H9 (cell line): ENCODE data around the gene CDH1. TPM values are rescaled to one million over a fixed set of nuclear protein-coding genes. Genes with fewer than 3 reads are reported as not detected.
A peak's percentile ranks its signal among the peaks of the same experiment; 100 is the strongest.

Experiments
- DNase-seq: peaks from one replicate; pipeline ENCODE4 v3.0.0-alpha.2; 2017
- H2AFZ ChIP-seq: one replicate; pipeline ENCODE4 v1.6.1; 2013; ENCODE audit warnings: mild to moderate bottlenecking, low read length, control low read depth, moderate library complexity
- H2AK5ac ChIP-seq: 2 replicates; pipeline ENCODE4 v1.6.1; 2013; ENCODE audit warnings: low read length, control low read depth, mixed read lengths; ENCODE audit not compliant: insufficient read length
- H2BK120ac ChIP-seq: one replicate; pipeline ENCODE4 v1.6.1; 2013; ENCODE audit warnings: low read depth, mild to moderate bottlenecking, low read length, control low read depth, inconsistent platforms; ENCODE audit not compliant: poor library complexity, severe bottlenecking
- H2BK12ac ChIP-seq: 2 replicates; pipeline ENCODE4 v1.6.1; 2013; ENCODE audit warnings: low read length, control low read depth, mixed read lengths, low read depth; ENCODE audit not compliant: insufficient read length
- H2BK15ac ChIP-seq: 2 replicates; pipeline ENCODE4 v1.6.1; 2013; ENCODE audit warnings: low read depth, low read length, control low read depth
- H2BK20ac ChIP-seq: one replicate; pipeline ENCODE4 v1.6.1; 2013; ENCODE audit warnings: low read depth, mild to moderate bottlenecking, low read length, control low read depth, inconsistent platforms; ENCODE audit not compliant: poor library complexity, severe bottlenecking
- H2BK5ac ChIP-seq: 2 replicates; pipeline ENCODE4 v1.6.1; 2013; ENCODE audit warnings: low read length, control low read depth, mixed read lengths; ENCODE audit not compliant: insufficient read length
- H3K14ac ChIP-seq: 2 replicates; pipeline ENCODE4 v1.6.1; 2013; ENCODE audit warnings: low read length, control low read depth; ENCODE audit not compliant: insufficient read depth
- H3K18ac ChIP-seq: 2 replicates; pipeline ENCODE4 v1.6.1; 2013; ENCODE audit warnings: low read depth, mild to moderate bottlenecking, mixed read lengths, low read length, control low read depth; ENCODE audit not compliant: insufficient read length
- H3K23ac ChIP-seq: 2 replicates; pipeline ENCODE4 v1.6.1; 2013; ENCODE audit warnings: low read length, control low read depth, mixed read lengths, low read depth; ENCODE audit not compliant: insufficient read length
- H3K23me2 ChIP-seq: 2 replicates; pipeline ENCODE4 v1.6.1; 2013; ENCODE audit warnings: low read depth, mild to moderate bottlenecking, mixed read lengths, low read length, control low read depth; ENCODE audit not compliant: insufficient read length, poor library complexity, severe bottlenecking
- H3K27ac ChIP-seq: 2 replicates; pipeline ENCODE4 v1.5.1; 2013; ENCODE audit warnings: low read length, control low read depth, mixed read lengths, low read depth; ENCODE audit not compliant: insufficient read length
- H3K27me3 ChIP-seq: 2 replicates; pipeline ENCODE4 v1.6.1; 2013; ENCODE audit warnings: low read length, control low read depth, inconsistent platforms; ENCODE audit not compliant: insufficient read depth
- H3K4ac ChIP-seq: 2 replicates; pipeline ENCODE4 v1.6.1; 2013; ENCODE audit warnings: low read depth, mild to moderate bottlenecking, control low read depth, inconsistent platforms, low read length, moderate library complexity
- H3K4me1 ChIP-seq: 2 replicates; pipeline ENCODE4 v1.6.1; 2013; ENCODE audit warnings: low read length, control low read depth, inconsistent platforms; ENCODE audit not compliant: insufficient read depth
- H3K4me2 ChIP-seq: 2 replicates; pipeline ENCODE4 v1.6.1; 2013; ENCODE audit warnings: low read length, control low read depth, mixed read lengths; ENCODE audit not compliant: insufficient read length, insufficient read depth
- H3K56ac ChIP-seq: 2 replicates; pipeline ENCODE4 v1.6.1; 2013; ENCODE audit warnings: low read depth, mild to moderate bottlenecking, mixed read lengths, low read length, control low read depth; ENCODE audit not compliant: insufficient read length
- H3K79me1 ChIP-seq: 2 replicates; pipeline ENCODE4 v1.6.1; 2013; ENCODE audit warnings: low read depth, mild to moderate bottlenecking, moderate library complexity, low read length, control low read depth, inconsistent platforms; ENCODE audit not compliant: insufficient read depth, poor library complexity, severe bottlenecking
- H3K79me2 ChIP-seq: 2 replicates; pipeline ENCODE4 v1.6.1; 2013; ENCODE audit warnings: low read length, control low read depth, inconsistent platforms; ENCODE audit not compliant: insufficient read depth
- H3K9ac ChIP-seq: 2 replicates; pipeline ENCODE4 v1.6.1; 2013; ENCODE audit warnings: low read length, control low read depth, mixed read lengths; ENCODE audit not compliant: insufficient read length; ENCODE audit errors: extremely low read depth
- H3K9me3 ChIP-seq: one replicate; pipeline ENCODE4 v1.6.1; 2013; ENCODE audit warnings: low read depth, low read length, inconsistent platforms; ENCODE audit not compliant: control insufficient read depth
- H3T11ph ChIP-seq: one replicate; pipeline ENCODE4 v1.6.1; 2013; ENCODE audit warnings: mild to moderate bottlenecking, low read length, control low read depth, inconsistent platforms
- H4K20me1 ChIP-seq: one replicate; pipeline ENCODE4 v1.6.1; 2013; ENCODE audit not compliant: control insufficient read depth, insufficient read length, insufficient read depth
- H4K5ac ChIP-seq: 2 replicates; pipeline ENCODE4 v1.6.1; 2013; ENCODE audit warnings: low read depth, mild to moderate bottlenecking, mixed read lengths, low read length, control low read depth; ENCODE audit not compliant: insufficient read length
- H4K8ac ChIP-seq: replicated peaks from 2 replicates; pipeline ENCODE4 v1.6.1; 2013; ENCODE audit warnings: low read length, control low read depth, mixed read lengths, low read depth; ENCODE audit not compliant: insufficient read length
- H4K91ac ChIP-seq: 2 replicates; pipeline ENCODE4 v1.6.1; 2013; ENCODE audit warnings: low read depth, mild to moderate bottlenecking, moderate library complexity, mixed read lengths, low read length, control low read depth; ENCODE audit not compliant: insufficient read length
- H3K27ac Mint-ChIP-seq, 3 experiments: 2 replicates in 2 of 3; 3 replicates in 1 of 3; pipeline ENCODE4 v1.8.0; 2020 to 2021; ENCODE audit warnings: mixed read lengths in 3 of 3, mild to moderate bottlenecking in 1 of 3, moderate library complexity in 1 of 3
- H3K27me3 Mint-ChIP-seq: 2 replicates; pipeline ENCODE4 v1.8.0; 2021; ENCODE audit warnings: low read depth, mild to moderate bottlenecking, moderate library complexity, mixed read lengths
- H3K36me3 Mint-ChIP-seq, 3 experiments: 2 replicates in 2 of 3; 3 replicates in 1 of 3; pipeline ENCODE4 v1.8.0; 2020 to 2021; ENCODE audit warnings: low read depth in 3 of 3, mixed read lengths in 3 of 3; ENCODE audit not compliant: insufficient read depth in 1 of 3
- H3K4me1 Mint-ChIP-seq, 2 experiments: 2 replicates each; pipeline ENCODE4 v1.8.0; 2020; ENCODE audit warnings: mixed read lengths in 2 of 2
- H3K4me3 Mint-ChIP-seq, 2 experiments: 2 replicates in 1 of 2; 3 replicates in 1 of 2; pipeline ENCODE4 v1.8.0; 2020 to 2021; ENCODE audit warnings: mild to moderate bottlenecking in 2 of 2, mixed read lengths in 2 of 2, moderate library complexity in 1 of 2
- H3K9me3 Mint-ChIP-seq, 2 experiments: 2 replicates in 1 of 2; 3 replicates in 1 of 2; pipeline ENCODE4 v1.8.0; 2020; ENCODE audit warnings: mild to moderate bottlenecking in 2 of 2, mixed read lengths in 2 of 2, moderate library complexity in 1 of 2
- CTCF ChIP-seq: fragments of 200-600 bp; sonication (generic); conservative IDR thresholded peaks from 3 replicates; pipeline ENCODE4 v1.8.0; 2021; ENCODE audit warnings: antibody characterized with exemption, mild to moderate bottlenecking
- WGBS: extraction: QIAGEN DNeasy Blood & Tissue Kit; methylation state at CpG from one replicate; pipeline ENCODE4 v1.1.7; 2013; ENCODE audit warnings: missing lambda C conversion rate, low lambda C conversion rate, mixed read lengths; ENCODE audit not compliant: insufficient read length; ENCODE audit errors: extremely low coverage; 5-methylcytosine and 5-hydroxymethylcytosine counted together
- long read RNA-seq: library from polyadenylated mRNA; unstranded; transcript quantifications from one replicate; pipeline ENCODE4 v2.0.0, GENCODE V29; 2020
- total RNA-seq: library from RNA; stranded (reverse); gene quantifications from 2 replicates; pipeline ENCODE4 v1.2.1, GENCODE V29; 2021

The CDH1 gene
- 202 and 237 TPM in 2 replicates for total RNA-seq
- long read RNA-seq, full-length matches to known transcripts = 159 of 276 reads
- long read RNA-seq, partial matches to known transcripts = 103 of 276 reads
- long read RNA-seq, other reads (novel, unspliced or antisense) = 14 of 276 reads

- no peak within 1 kb of the TSS for H3K27ac ChIP-seq
- no peak within 1 kb of the TSS for H2BK120ac ChIP-seq
These were observed at the start of gene CDH1 for GRCh38 chr16:68737046-68737729. TSS of gene CDH1 (plus strand) at chr16:68737292. CDS start at chr16:68737416, 124 bp downstream.

More at GRCh38 chr16:68737046-68737729, at the start of gene CDH1:
- Mint-ChIP-seq H3K27ac (peak within 1 kb of the TSS; percentile 63 to 98 (median 93); a peak in 6 of 7 replicates), H3K36me3 (peaks cover 10 to 22% (median 18%) of the 10 kb centered on the region in 3 experiments), H3K4me3 (peak within 1 kb of the TSS; percentile 96 to 99), H3K9me3 (no peaks in the 10 kb centered on the region; a peak in 1 of 5 replicates), H3K4me1 (peaks cover 48 to 58% of the 10 kb centered on the region in 2 experiments), H3K27me3 (peaks cover 2% of the 10 kb centered on the region; the same call in 1 of the 2 replicates)
- H2BK20ac ChIP-seq = no peak within 1 kb of the TSS
- H3K9ac ChIP-seq = peak within 1 kb of the TSS; percentile 67
- peak; percentile 98 for DNase-seq
- peaks cover 14% of the 10 kb centered on the region; the same call in 1 of the 2 replicates for H3K4me1 ChIP-seq
- no peaks in the 10 kb centered on the region for H3K27me3 ChIP-seq
- no peak within 1 kb of the TSS for H4K5ac ChIP-seq
- peak within 1 kb of the TSS; percentile 73 for H3K4me2 ChIP-seq
- H4K20me1 ChIP-seq = no peaks in the 10 kb centered on the region
- H2AFZ ChIP-seq = no peak within 1 kb of the TSS
- peak within 1 kb of the TSS; percentile 72 for H3K14ac ChIP-seq
- no peak within 1 kb of the TSS; the same call in 1 of the 2 replicates for H2BK15ac ChIP-seq
- no peak within 1 kb of the TSS for H3K56ac ChIP-seq
- no peak within 1 kb of the TSS for H3T11ph ChIP-seq
- no peak within 1 kb of the TSS for H4K91ac ChIP-seq
- H3K79me1 ChIP-seq = no peaks in the 10 kb centered on the region
- peak within 1 kb of the TSS; percentile 46 for H3K18ac ChIP-seq
- H2BK12ac ChIP-seq = no peak within 1 kb of the TSS
- no peaks in the 10 kb centered on the region for H3K9me3 ChIP-seq
- no peak within 1 kb of the TSS for H3K23ac ChIP-seq
- H2AK5ac ChIP-seq = no peak within 1 kb of the TSS
- H3K23me2 ChIP-seq = peaks cover 12% of the 10 kb centered on the region
- no peak within 1 kb of the TSS for H4K8ac ChIP-seq
- no peak for TF ChIP-seq CTCF
- H3K4ac ChIP-seq = no peak within 1 kb of the TSS
- WGBS = no CpG with 5 or more reads among the region's 63 CpGs
- H2BK5ac ChIP-seq = no peak within 1 kb of the TSS
- peaks cover 3% of the 10 kb centered on the region; the same call in 1 of the 2 replicates for H3K79me2 ChIP-seq
